ENCODE results near the gene MCIDAS. TPM values are rescaled to one million over a fixed set of nuclear protein-coding genes. Genes with fewer than 3 reads are reported as not detected.

Gene MCIDAS
- total RNA-seq (2022) (4.4 and 4.9 TPM in 2 replicates), Bru-seq, nascent RNA (percentile 48 among the genes with signal in this experiment), BruChase-seq, experiment 1, labeled RNA remaining after a 6-hour chase (percentile 35 among the genes with signal in this experiment), BruChase-seq, experiment 2, labeled RNA remaining after a 2-hour chase (percentile 45 among the genes with signal in this experiment)
- long read RNA-seq, partial matches to known transcripts = 1 of 3 reads
- long read RNA-seq, other reads (novel, unspliced or antisense) = 1 of 3 reads

DNA sequence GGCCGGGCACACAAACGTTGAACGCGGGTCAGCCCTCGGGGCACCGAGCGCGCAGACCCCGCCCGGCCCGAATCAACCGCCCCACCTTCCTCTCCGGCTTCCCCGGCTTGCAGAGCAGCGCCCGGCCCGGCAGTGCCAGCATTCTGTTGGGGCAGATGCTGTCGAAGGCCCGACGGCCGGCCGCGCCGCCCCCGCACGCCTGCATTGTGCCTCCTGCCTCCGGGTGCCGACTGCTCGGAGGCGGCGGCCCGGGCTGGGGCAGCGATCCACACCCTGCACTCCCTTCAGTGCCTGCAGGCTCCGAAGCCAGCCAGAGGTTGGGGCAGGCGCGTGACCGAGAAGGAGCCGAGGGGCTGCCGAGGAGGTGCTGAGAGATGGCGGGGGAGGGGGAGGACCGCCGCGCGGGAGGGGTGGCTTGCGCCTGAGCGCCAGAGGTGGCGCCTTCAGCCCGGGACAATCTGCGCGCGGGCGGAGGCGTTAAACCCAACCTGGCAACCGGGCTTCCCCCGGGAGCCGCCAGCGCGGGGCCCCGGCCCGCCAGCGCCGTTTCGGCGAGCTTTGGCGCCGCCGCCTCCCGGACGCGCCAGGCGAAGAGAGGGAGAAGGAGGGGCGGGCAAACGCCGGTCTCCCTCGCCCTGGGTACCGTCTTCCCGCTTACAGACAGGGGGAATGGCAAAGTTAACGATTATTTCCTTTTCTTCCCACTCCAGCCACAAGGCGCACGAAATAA lies at the start of gene MCIDAS:
TSS of gene MCIDAS (minus strand) at position 382 of the 730 bp plus-strand sequence. CDS start at position 205, 177 bp downstream.
- H3K4me1 Mint-ChIP-seq (ENCODE audit: low read depth, unreplicated experiment) = peaks cover 19% of the 10 kb centered on the region
- TF ChIP-seq, protein P1, sequence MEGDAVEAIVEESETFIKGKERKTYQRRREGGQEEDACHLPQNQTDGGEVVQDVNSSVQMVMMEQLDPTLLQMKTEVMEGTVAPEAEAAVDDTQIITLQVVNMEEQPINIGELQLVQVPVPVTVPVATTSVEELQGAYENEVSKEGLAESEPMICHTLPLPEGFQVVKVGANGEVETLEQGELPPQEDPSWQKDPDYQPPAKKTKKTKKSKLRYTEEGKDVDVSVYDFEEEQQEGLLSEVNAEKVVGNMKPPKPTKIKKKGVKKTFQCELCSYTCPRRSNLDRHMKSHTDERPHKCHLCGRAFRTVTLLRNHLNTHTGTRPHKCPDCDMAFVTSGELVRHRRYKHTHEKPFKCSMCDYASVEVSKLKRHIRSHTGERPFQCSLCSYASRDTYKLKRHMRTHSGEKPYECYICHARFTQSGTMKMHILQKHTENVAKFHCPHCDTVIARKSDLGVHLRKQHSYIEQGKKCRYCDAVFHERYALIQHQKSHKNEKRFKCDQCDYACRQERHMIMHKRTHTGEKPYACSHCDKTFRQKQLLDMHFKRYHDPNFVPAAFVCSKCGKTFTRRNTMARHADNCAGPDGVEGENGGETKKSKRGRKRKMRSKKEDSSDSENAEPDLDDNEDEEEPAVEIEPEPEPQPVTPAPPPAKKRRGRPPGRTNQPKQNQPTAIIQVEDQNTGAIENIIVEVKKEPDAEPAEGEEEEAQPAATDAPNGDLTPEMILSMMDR (IDR thresholded peaks at IDR 0.05; ENCODE audit: unreplicated experiment) = peak; percentile 40
- intact Hi-C loops (cut with micrococcal nuclease; ENCODE audit: unreplicated experiment) = no loop called here
- peak; percentile 87 for DNase-seq
- peak within 1 kb of the TSS; percentile 72 for H3K4me3 Mint-ChIP-seq (ENCODE audit: low read depth, unreplicated experiment)
- no TSS peak for BruUV-seq (replicated peaks)
- H3K36me3 Mint-ChIP-seq (ENCODE audit: insufficient read depth, unreplicated experiment) = peaks cover 38% of the 10 kb centered on the region
- no peaks in the 10 kb centered on the region for H3K9me3 Mint-ChIP-seq (ENCODE audit: low read depth, unreplicated experiment)
- H3K27me3 Mint-ChIP-seq (ENCODE audit: unreplicated experiment) = no peaks in the 10 kb centered on the region
- CTCF ChIA-PET = interaction anchor here (1.4 kb wide), 1 partner anchor 81 kb away, joined by 3 read pairs; the partner anchor contains the start of genes DHX29 and MTREX
- peak within 1 kb of the TSS; percentile 19 for H3K27ac Mint-ChIP-seq (ENCODE audit: unreplicated experiment)

GRCh38 chr5:55276771-55277170 lies 49.7 kb upstream of the MCIDAS start:
- Mint-ChIP-seq H3K27me3 (ENCODE audit: unreplicated experiment) (no peaks in the 10 kb centered on the region), H3K9me3 (ENCODE audit: low read depth, unreplicated experiment) (no peaks in the 10 kb centered on the region), H3K4me1 (ENCODE audit: low read depth, unreplicated experiment) (no peaks in the 10 kb centered on the region), H3K4me3 (ENCODE audit: low read depth, unreplicated experiment) (no peak overlapping the region), H3K36me3 (ENCODE audit: insufficient read depth, unreplicated experiment) (peaks cover 25% of the 10 kb centered on the region), H3K27ac (ENCODE audit: unreplicated experiment) (no peak overlapping the region)
- CTCF ChIA-PET = no interaction called here
- no TSS peak for BruUV-seq (replicated peaks)
- intact Hi-C loops (cut with micrococcal nuclease; ENCODE audit: unreplicated experiment) = no loop called here
- DNase-seq = no peak
- TF ChIP-seq, protein P1 (IDR thresholded peaks at IDR 0.05; ENCODE audit: unreplicated experiment) = no peak

DNA sequence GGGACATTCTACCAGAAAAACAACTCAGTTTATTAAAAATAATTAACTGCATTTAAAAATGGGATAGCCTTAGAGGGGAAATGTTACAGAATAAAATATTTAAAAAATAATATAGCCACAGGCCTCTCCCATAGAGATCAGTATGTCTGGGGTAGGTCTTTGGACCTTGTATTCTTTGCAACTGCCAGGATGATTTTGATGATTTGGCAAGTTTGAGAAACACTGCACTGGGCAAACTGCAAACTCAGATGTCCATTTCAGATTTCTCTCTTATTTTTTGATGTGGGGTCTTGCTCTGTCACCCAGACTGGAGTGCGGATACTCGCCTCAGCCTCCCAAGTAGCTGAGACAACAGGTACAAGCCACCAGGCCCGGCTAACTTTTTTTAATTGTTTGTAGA lies 31.2 kb upstream of the MCIDAS start:
- H3K9me3 Mint-ChIP-seq (ENCODE audit: low read depth, unreplicated experiment) = no peaks in the 10 kb centered on the region
- H3K27me3 Mint-ChIP-seq (ENCODE audit: unreplicated experiment) = no peaks in the 10 kb centered on the region
- H3K36me3 Mint-ChIP-seq (ENCODE audit: insufficient read depth, unreplicated experiment) = peaks cover 13% of the 10 kb centered on the region
- intact Hi-C loops (cut with micrococcal nuclease; ENCODE audit: unreplicated experiment) = no loop called here
- DNase-seq = no peak
- no TSS peak for BruUV-seq (replicated peaks)
- no peaks in the 10 kb centered on the region for H3K4me1 Mint-ChIP-seq (ENCODE audit: low read depth, unreplicated experiment)
- TF ChIP-seq, protein P1 (IDR thresholded peaks at IDR 0.05; ENCODE audit: unreplicated experiment) = no peak
- no peak overlapping the region for H3K4me3 Mint-ChIP-seq (ENCODE audit: low read depth, unreplicated experiment)
- CTCF ChIA-PET = no interaction called here
- H3K27ac Mint-ChIP-seq (ENCODE audit: unreplicated experiment) = no peak overlapping the region

DNA sequence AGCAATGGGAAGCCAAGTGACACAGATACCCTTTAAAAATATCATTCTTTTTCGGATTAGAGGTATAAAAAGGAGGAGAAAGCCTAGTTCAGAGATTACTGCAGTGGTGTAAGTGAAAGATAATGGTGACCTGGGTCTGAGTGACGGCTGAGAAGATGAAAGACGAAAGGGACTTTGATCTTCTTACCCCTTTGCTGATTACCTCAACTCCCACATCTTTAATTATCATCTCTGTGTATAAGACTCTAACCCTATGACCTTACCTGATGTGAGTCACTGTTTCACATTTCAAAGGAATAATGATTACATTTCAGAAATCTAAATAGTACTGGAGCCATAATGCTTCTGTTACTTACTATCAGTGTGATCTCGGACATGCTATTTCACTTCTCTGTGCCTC lies 27.7 kb upstream of the MCIDAS start:
- H3K9me3 Mint-ChIP-seq (ENCODE audit: low read depth, unreplicated experiment) = no peaks in the 10 kb centered on the region
- H3K27me3 Mint-ChIP-seq (ENCODE audit: unreplicated experiment) = no peaks in the 10 kb centered on the region
- no TSS peak for BruUV-seq (replicated peaks)
- no peak overlapping the region for H3K4me3 Mint-ChIP-seq (ENCODE audit: low read depth, unreplicated experiment)
- no peak for DNase-seq
- H3K36me3 Mint-ChIP-seq (ENCODE audit: insufficient read depth, unreplicated experiment) = peaks cover 5% of the 10 kb centered on the region
- H3K27ac Mint-ChIP-seq (ENCODE audit: unreplicated experiment) = no peak overlapping the region
- H3K4me1 Mint-ChIP-seq (ENCODE audit: low read depth, unreplicated experiment) = no peaks in the 10 kb centered on the region
- TF ChIP-seq, protein P1 (IDR thresholded peaks at IDR 0.05; ENCODE audit: unreplicated experiment) = no peak
- intact Hi-C loops (cut with micrococcal nuclease; ENCODE audit: unreplicated experiment) = no loop called here
- CTCF ChIA-PET = no interaction called here

Data from Calu3 (cell line).